OCI-LY1 (cell line): ENCODE measurements around the gene ROBO1.

Experiments used
- EZH2 ChIP-seq: fragments of 200-600 bp; sonication (generic), shearing (Covaris generic); IDR thresholded peaks from 2 replicates; pipeline ENCODE4 v1.8.0; 2017; ENCODE audit warnings: borderline replicate concordance, mixed run types, mild to moderate bottlenecking, antibody characterized with exemption, low read length, moderate library complexity, mixed read lengths
- TF ChIP-seq, protein P1 (sequence below): fragments of 200-600 bp; sonication (generic), shearing (Covaris generic); IDR thresholded peaks from 2 replicates; pipeline ENCODE4 v1.5.1; 2017; ENCODE audit warnings: mild to moderate bottlenecking, antibody characterized with exemption, low read length, moderate library complexity, mixed read lengths

DNA sequence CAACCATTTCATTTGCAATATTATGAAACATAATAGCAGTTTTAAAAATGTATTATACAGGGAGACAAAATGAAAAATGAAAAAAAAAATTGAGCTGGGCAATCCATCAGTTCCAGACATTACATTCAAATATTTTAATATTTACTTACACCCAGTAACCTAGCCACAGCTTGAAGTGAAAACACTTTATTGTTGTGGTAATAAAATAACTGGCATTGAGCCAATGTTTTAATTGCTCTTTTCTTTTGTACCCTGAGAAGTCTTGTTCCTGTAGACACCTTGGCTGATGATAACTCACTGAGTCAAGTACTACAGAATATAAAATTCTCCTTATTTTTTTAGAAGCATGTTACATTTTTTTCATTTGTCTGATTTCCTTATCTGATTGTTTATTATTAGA is 180.6 kb downstream of the ROBO1 start:
- TF ChIP-seq, protein P1, sequence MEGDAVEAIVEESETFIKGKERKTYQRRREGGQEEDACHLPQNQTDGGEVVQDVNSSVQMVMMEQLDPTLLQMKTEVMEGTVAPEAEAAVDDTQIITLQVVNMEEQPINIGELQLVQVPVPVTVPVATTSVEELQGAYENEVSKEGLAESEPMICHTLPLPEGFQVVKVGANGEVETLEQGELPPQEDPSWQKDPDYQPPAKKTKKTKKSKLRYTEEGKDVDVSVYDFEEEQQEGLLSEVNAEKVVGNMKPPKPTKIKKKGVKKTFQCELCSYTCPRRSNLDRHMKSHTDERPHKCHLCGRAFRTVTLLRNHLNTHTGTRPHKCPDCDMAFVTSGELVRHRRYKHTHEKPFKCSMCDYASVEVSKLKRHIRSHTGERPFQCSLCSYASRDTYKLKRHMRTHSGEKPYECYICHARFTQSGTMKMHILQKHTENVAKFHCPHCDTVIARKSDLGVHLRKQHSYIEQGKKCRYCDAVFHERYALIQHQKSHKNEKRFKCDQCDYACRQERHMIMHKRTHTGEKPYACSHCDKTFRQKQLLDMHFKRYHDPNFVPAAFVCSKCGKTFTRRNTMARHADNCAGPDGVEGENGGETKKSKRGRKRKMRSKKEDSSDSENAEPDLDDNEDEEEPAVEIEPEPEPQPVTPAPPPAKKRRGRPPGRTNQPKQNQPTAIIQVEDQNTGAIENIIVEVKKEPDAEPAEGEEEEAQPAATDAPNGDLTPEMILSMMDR: no peak
- TF ChIP-seq EZH2: no peak
